AG08395 (cell line): Measurements from ENCODE around the gene TRIM17.

ENCODE experiments used
- DNase-seq: peaks from one replicate; pipeline ENCODE4 v3.0.0; 2012; ENCODE audit warnings: mixed read lengths, low spot score

Gene TRIM17

GRCh38 chr1:228366866-228367741 is 49.6 kb downstream of the TRIM17 start:
- DNase-seq: no peak

- no peak for DNase-seq
Observed at GRCh38 chr1:228366062-228366865, 50.4 kb downstream of the TRIM17 start.

GRCh38 chr1:228365271-228366061 is 51.2 kb downstream of the TRIM17 start:
- DNase-seq: no peak

GRCh38 chr1:228364706-228365213 is 51.9 kb downstream of the TRIM17 start:
- no peak for DNase-seq

- DNase-seq: no peak
Observed at GRCh38 chr1:228364068-228364705, 52.5 kb downstream of the TRIM17 start.

- no peak for DNase-seq
Observed at GRCh38 chr1:228363686-228364067, 53.0 kb downstream of the TRIM17 start.

GRCh38 chr1:228362884-228363450 is 53.7 kb downstream of the TRIM17 start:
- no peak for DNase-seq

GRCh38 chr1:228362141-228362883 is 54.3 kb downstream of the TRIM17 start:
- no peak for DNase-seq

GRCh38 chr1:228361314-228362140 is 55.1 kb downstream of the TRIM17 start:
- no peak for DNase-seq

GRCh38 chr1:228360533-228361313 is 55.9 kb downstream of the TRIM17 start:
- DNase-seq: no peak

- DNase-seq: no peak
Observed at GRCh38 chr1:228359613-228360532, 56.8 kb downstream of the TRIM17 start.

GRCh38 chr1:228358764-228359612 is 57.7 kb downstream of the TRIM17 start:
- no peak for DNase-seq

- DNase-seq: no peak
Observed at GRCh38 chr1:228358039-228358763, 58.5 kb downstream of the TRIM17 start.
